MM.1S (cell line): ENCODE data around the gene PAPPA.

Source experiments
- DNase-seq: peaks from one replicate; pipeline ENCODE4 v3.0.0-alpha.2; 2015
- H2AFZ ChIP-seq: fragments of 300-600 bp; sonication (generic); 2 replicates; pipeline ENCODE4 v1.6.0; 2016; ENCODE audit warnings: antibody characterized with exemption, low read length
- H3F3A ChIP-seq: fragments of 300-600 bp; sonication (generic); 2 replicates; pipeline ENCODE4 v1.6.1; 2016; ENCODE audit warnings: mild to moderate bottlenecking, antibody characterized with exemption, low read length, moderate library complexity, mixed read lengths; ENCODE audit not compliant: insufficient read depth
- H3K27ac ChIP-seq: fragments of 300-600 bp; sonication (generic); 2 replicates; pipeline ENCODE4 v1.5.1; 2016; ENCODE audit warnings: mild to moderate bottlenecking, low read length
- H3K27me3 ChIP-seq: fragments of 300-600 bp; sonication (generic); replicated peaks from 2 replicates; pipeline ENCODE4 v1.6.0; 2016; ENCODE audit warnings: low read length; ENCODE audit not compliant: insufficient read depth
- H3K36me3 ChIP-seq: fragments of 300-600 bp; sonication (generic); replicated peaks from 2 replicates; pipeline ENCODE4 v1.6.1; 2016; ENCODE audit warnings: mild to moderate bottlenecking, low read length, mixed read lengths; ENCODE audit not compliant: insufficient read depth
- H3K4me1 ChIP-seq: fragments of 300-600 bp; sonication (generic); 2 replicates; pipeline ENCODE4 v1.6.1; 2016; ENCODE audit warnings: low read length, mixed read lengths
- H3K4me2 ChIP-seq: fragments of 300-600 bp; sonication (generic); 2 replicates; pipeline ENCODE4 v1.6.0; 2016; ENCODE audit warnings: low read depth, low read length
- H3K4me3 ChIP-seq: fragments of 300-600 bp; sonication (generic); 2 replicates; pipeline ENCODE4 v1.5.1; 2016; ENCODE audit warnings: low read length, mixed read lengths
- H3K79me2 ChIP-seq: fragments of 300-600 bp; sonication (generic); 2 replicates; pipeline ENCODE4 v1.6.1; 2016; ENCODE audit warnings: mixed run types, low read length, mixed read lengths
- H3K9ac ChIP-seq: fragments of 300-600 bp; sonication (generic); 2 replicates; pipeline ENCODE4 v1.6.1; 2016; ENCODE audit warnings: low read length, mixed read lengths
- H3K9me2 ChIP-seq: fragments of 300-600 bp; sonication (generic); replicated peaks from 2 replicates; pipeline ENCODE4 v1.6.1; 2016; ENCODE audit warnings: mild to moderate bottlenecking, low read length, mixed read lengths; ENCODE audit not compliant: insufficient read depth
- H3K9me3 ChIP-seq: fragments of 300-600 bp; sonication (generic); replicated peaks from 2 replicates; pipeline ENCODE4 v1.6.1; 2016; ENCODE audit warnings: mild to moderate bottlenecking, low read length, mixed read lengths; ENCODE audit not compliant: insufficient read depth
- H4K20me1 ChIP-seq: fragments of 300-600 bp; sonication (generic); 2 replicates; pipeline ENCODE4 v1.6.1; 2016; ENCODE audit warnings: mild to moderate bottlenecking, low read length, moderate library complexity, mixed read lengths; ENCODE audit not compliant: insufficient read depth
- EZH2 ChIP-seq: fragments of 300-600 bp; sonication (generic); optimal IDR thresholded peaks from 2 replicates; pipeline ENCODE3; 2017; ENCODE audit warnings: low read depth, mild to moderate bottlenecking, antibody characterized with exemption, low read length, mixed read lengths
- EZH2phosphoT487 ChIP-seq: fragments of 300-600 bp; sonication (generic); IDR thresholded peaks from 2 replicates; pipeline ENCODE4 v1.6.1; 2018; ENCODE audit warnings: antibody characterized with exemption, low read length
- TF ChIP-seq, protein P1 (sequence below): fragments of 300-600 bp; sonication (generic); IDR thresholded peaks from 2 replicates; pipeline ENCODE4 v1.5.1; 2016; ENCODE audit warnings: antibody characterized with exemption, low read length, mixed read lengths

PAPPA gene

DNA sequence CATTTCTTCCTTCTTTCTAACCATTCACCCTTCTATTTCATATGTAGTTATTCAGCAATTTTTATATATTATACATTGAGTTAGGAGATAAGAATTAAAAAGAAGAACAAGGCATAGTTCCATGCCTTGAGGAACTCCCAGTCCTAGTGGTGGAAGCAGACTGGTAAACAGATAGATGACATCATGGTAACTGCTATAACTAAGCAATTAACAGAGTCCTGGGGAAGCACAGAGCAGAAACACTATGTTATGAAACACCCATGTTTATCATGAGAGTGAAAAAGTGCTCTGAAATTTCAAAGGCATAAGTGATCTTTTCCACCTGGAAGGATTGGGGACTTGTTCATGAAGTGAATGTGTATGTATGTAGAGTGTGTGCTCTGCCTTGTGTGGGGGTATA lies 14.6 kb downstream of the PAPPA start:
- DNase-seq: no peak
- Histone ChIP-seq H3K27ac (no peak overlapping the region), H3K4me1 (no peaks in the 10 kb centered on the region), H3K9me2 (no peaks in the 10 kb centered on the region), H3K27me3 (no peaks in the 10 kb centered on the region), H3K4me2 (no peak overlapping the region), H3F3A (no peaks in the 10 kb centered on the region), H4K20me1 (no peaks in the 10 kb centered on the region), H3K9me3 (no peaks in the 10 kb centered on the region), H3K79me2 (no peaks in the 10 kb centered on the region), H3K9ac (no peak overlapping the region), H3K36me3 (no peaks in the 10 kb centered on the region), H3K4me3 (no peak overlapping the region), H2AFZ (no peak overlapping the region)
- TF ChIP-seq EZH2phosphoT487 (no peak), EZH2 (no peak)
- TF ChIP-seq, protein P1, sequence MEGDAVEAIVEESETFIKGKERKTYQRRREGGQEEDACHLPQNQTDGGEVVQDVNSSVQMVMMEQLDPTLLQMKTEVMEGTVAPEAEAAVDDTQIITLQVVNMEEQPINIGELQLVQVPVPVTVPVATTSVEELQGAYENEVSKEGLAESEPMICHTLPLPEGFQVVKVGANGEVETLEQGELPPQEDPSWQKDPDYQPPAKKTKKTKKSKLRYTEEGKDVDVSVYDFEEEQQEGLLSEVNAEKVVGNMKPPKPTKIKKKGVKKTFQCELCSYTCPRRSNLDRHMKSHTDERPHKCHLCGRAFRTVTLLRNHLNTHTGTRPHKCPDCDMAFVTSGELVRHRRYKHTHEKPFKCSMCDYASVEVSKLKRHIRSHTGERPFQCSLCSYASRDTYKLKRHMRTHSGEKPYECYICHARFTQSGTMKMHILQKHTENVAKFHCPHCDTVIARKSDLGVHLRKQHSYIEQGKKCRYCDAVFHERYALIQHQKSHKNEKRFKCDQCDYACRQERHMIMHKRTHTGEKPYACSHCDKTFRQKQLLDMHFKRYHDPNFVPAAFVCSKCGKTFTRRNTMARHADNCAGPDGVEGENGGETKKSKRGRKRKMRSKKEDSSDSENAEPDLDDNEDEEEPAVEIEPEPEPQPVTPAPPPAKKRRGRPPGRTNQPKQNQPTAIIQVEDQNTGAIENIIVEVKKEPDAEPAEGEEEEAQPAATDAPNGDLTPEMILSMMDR: no peak

DNA sequence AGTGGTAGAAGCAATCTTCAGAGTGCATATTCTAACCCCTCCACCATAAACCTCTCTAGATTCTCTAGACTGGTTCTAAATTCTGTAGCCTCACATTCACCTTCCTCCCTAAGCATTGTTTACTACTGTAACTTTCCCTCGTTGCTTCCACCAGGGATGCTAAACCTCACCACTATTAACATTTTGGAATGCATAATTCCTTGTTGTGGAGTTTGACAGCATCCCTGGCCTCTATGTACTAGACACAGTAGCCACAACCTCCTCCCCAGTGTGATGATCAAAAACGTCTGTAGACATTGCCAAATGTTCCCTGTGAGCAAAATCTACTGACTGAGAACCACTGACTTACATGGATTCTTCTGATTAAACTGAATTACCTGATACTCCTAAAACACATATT lies 18.6 kb downstream of the PAPPA start:
- Histone ChIP-seq H3K79me2 (no peaks in the 10 kb centered on the region), H3K9me2 (no peaks in the 10 kb centered on the region)
- TF ChIP-seq, protein P1: no peak
- TF ChIP-seq EZH2 (no peak), EZH2phosphoT487 (no peak)

DNA sequence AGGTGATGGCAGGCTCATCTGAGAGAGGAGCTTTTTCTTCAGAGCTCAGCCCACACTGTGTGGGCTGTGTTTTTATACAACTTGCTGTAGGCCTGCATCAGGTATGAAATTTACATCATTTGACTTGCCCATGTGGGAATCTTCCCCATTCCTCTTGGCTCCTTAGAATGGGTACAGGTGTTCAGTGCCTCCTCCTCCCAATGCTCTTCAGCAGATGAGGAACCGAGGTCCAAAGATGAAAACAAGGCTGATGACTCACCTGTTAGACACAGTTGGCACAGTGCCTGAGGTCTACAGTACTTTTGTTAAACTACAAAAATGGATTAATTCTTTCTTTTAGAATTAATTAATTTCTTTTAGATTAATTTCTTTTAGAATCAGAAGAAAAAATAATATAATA lies 20.8 kb downstream of the PAPPA start:
- Histone ChIP-seq H3K4me3 (no peak overlapping the region), H3F3A (no peaks in the 10 kb centered on the region), H3K9me2 (no peaks in the 10 kb centered on the region), H2AFZ (no peak overlapping the region), H3K79me2 (no peaks in the 10 kb centered on the region), H4K20me1 (no peaks in the 10 kb centered on the region), H3K4me1 (no peaks in the 10 kb centered on the region), H3K27ac (no peak overlapping the region), H3K4me2 (no peak overlapping the region), H3K36me3 (no peaks in the 10 kb centered on the region), H3K9ac (no peak overlapping the region), H3K27me3 (no peaks in the 10 kb centered on the region), H3K9me3 (no peaks in the 10 kb centered on the region)
- no peak for DNase-seq
- no peak for TF ChIP-seq EZH2phosphoT487
- TF ChIP-seq, protein P1: no peak
- no peak for TF ChIP-seq EZH2

More for the DNA sequence above, 18.6 kb downstream of the PAPPA start:
- Histone ChIP-seq H3K4me3 (no peak overlapping the region), H3K9me3 (no peaks in the 10 kb centered on the region), H3K36me3 (no peaks in the 10 kb centered on the region), H4K20me1 (no peaks in the 10 kb centered on the region), H2AFZ (no peak overlapping the region), H3F3A (no peaks in the 10 kb centered on the region), H3K9ac (no peak overlapping the region), H3K4me1 (no peaks in the 10 kb centered on the region), H3K27me3 (no peaks in the 10 kb centered on the region), H3K27ac (no peak overlapping the region), H3K4me2 (no peak overlapping the region)
- no peak for DNase-seq
